Stimulated activated CD4-positive, alpha-beta T cell treated with anti-CD3 and anti-CD28 coated beads, TNF-alpha, amount 100 ng/mL, for 24 hours (primary cell): Measurements from ENCODE around the gene ENPP3.

Source experiments
- DNase-seq, 3 experiments: peaks; one replicate each; pipeline ENCODE4 v3.0.0-alpha.2; 2020; ENCODE audit warnings: low read depth in 3 of 3

ENPP3 gene

GRCh38 chr6:131636880-131637792 lies at the start of gene ENPP3:
TSS of gene ENPP3 (plus strand) at chr6:131637302. CDS start at chr6:131637385, 83 bp downstream.
- DNase-seq = no peak

GRCh38 chr6:131587909-131588308 lies 49.2 kb upstream of the ENPP3 start:
- no peak for DNase-seq

GRCh38 chr6:131588643-131589042 lies 48.5 kb upstream of the ENPP3 start:
- DNase-seq = no peak

- no peak for DNase-seq
Measured at GRCh38 chr6:131592935-131593334, 44.2 kb upstream of the ENPP3 start.

GRCh38 chr6:131594074-131594473 lies 43.0 kb upstream of the ENPP3 start:
- DNase-seq = no peak

GRCh38 chr6:131597446-131597845 lies 39.7 kb upstream of the ENPP3 start:
- no peak for DNase-seq

GRCh38 chr6:131600716-131601115 lies 36.4 kb upstream of the ENPP3 start:
- no peak for DNase-seq

GRCh38 chr6:131602781-131603312 lies 34.3 kb upstream of the ENPP3 start:
- DNase-seq = no peak

GRCh38 chr6:131613296-131613925 lies 23.7 kb upstream of the ENPP3 start:
- DNase-seq = no peak

GRCh38 chr6:131615275-131615674 lies 21.8 kb upstream of the ENPP3 start:
- DNase-seq = no peak

GRCh38 chr6:131627724-131628682 lies 9.1 kb upstream of the ENPP3 start, which contains the start of gene MED23:
TSS of gene MED23 (minus strand) at chr6:131628242. CDS start at chr6:131628049, 193 bp downstream.
- peak; percentile 91 to 95 (median 94) for DNase-seq

GRCh38 chr6:131628726-131629125 lies 8.4 kb upstream of the ENPP3 start:
- DNase-seq = no peak

GRCh38 chr6:131629651-131630050 lies 7.5 kb upstream of the ENPP3 start:
- no peak for DNase-seq

GRCh38 chr6:131631625-131632289 lies 5.3 kb upstream of the ENPP3 start:
- DNase-seq = no peak

GRCh38 chr6:131635384-131636340 lies 1.4 kb upstream of the ENPP3 start:
- no peak for DNase-seq

- DNase-seq = no peak
Measured at GRCh38 chr6:131638013-131638412, 911 bp downstream of the ENPP3 start.

- DNase-seq = no peak
Measured at GRCh38 chr6:131640100-131640499, 3.0 kb downstream of the ENPP3 start.

GRCh38 chr6:131640576-131640975 lies 3.5 kb downstream of the ENPP3 start:
- no peak for DNase-seq

- no peak for DNase-seq
Measured at GRCh38 chr6:131641554-131641953, 4.5 kb downstream of the ENPP3 start.

- no peak for DNase-seq
Measured at GRCh38 chr6:131642565-131642964, 5.5 kb downstream of the ENPP3 start.
